IPS DF 4.7 (cell line): ENCODE results near the gene GNG7.
"Not testable (repeated sequence)": the region's sequence is repeated elsewhere in the genome, so short reads cannot be mapped to it uniquely, and the experiment has no call there.

Experiments used
- DNase-seq: peaks from one replicate; pipeline ENCODE4 v3.0.0-alpha.2; 2013; ENCODE audit warnings: low spot score; ENCODE audit errors: extremely low read depth

The GNG7 gene

DNA sequence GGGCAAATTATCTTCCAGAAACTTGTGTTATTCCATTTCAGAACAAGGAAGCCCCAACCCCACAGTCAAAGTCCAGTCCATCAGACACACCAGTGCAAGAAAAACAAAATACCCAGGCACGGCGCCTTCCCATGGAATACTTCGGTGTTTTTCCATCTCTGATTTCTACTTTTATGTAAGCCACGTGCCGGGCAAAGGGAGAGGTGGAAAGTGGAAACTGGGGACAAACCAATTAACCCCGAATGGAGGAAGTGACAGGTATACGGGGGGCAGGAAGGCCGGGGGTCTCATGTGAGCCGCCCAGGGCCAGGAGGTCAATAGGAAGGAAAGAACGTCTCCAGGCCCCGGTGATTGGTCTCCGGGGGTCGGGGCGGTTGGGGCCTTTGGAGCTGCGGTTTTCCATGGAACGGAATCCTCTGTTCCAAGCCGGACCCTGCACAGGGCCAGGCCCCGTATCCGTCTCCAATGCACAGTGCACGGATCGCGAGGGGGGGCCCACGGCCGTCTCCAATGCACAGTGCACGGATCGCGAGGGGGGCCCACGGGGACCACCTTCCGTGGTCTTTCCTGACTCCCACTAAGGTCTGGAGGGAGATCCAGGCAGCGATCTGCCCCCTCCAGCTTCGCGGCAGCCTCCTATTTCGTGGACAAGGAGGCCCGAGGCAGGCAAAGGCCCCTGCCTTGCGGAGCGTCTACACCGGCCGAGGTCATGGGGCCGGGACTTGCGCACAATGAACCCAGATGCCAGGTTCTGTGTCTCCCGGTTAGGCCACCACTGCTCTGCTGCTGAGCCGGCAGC is 146.9 kb downstream of the GNG7 start:
- DNase-seq: no peak

DNA sequence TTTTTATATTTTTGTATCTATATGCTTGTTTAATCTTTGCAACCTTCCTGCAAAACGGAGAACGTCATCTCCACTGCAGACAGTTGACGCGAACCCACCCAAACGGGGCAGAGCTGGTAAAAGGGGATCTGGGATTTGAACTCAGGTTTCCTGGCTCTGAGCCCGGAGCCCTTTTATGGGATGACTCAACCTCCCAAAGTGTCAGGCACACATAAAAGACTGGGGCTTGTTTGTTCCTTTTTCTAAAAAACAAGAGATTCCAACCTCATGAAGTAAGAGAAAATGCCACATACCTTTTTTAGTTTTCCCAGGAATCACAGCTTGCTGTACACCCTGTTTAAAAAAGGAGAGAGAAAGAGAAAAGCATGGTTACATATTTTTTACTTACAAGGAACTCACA is 147.6 kb downstream of the GNG7 start:
- no peak for DNase-seq

GRCh38 chr19:2553510-2553909 is 149.0 kb downstream of the GNG7 start:
- DNase-seq: no peak

GRCh38 chr19:2552859-2553258 is 149.6 kb downstream of the GNG7 start:
- DNase-seq: no peak

DNA sequence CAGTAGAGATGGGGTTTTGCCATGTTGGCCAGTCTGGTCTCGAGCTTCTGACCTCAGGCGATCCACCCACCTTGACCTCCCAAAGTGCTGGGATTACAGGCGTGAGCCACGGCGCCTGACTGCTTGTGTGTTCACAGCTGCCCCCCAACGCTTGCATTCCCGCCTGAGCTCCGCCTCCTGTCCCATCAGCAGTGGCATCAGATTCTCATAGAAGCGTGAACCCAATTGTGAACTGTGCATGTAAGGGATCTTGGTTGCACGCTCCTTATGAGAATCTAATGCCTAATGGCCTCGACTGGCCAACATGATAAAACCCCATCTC is 150.7 kb downstream of the GNG7 start:
- DNase-seq: no peak

GRCh38 chr19:2551172-2551863 is 151.2 kb downstream of the GNG7 start:
- DNase-seq: no peak

DNA sequence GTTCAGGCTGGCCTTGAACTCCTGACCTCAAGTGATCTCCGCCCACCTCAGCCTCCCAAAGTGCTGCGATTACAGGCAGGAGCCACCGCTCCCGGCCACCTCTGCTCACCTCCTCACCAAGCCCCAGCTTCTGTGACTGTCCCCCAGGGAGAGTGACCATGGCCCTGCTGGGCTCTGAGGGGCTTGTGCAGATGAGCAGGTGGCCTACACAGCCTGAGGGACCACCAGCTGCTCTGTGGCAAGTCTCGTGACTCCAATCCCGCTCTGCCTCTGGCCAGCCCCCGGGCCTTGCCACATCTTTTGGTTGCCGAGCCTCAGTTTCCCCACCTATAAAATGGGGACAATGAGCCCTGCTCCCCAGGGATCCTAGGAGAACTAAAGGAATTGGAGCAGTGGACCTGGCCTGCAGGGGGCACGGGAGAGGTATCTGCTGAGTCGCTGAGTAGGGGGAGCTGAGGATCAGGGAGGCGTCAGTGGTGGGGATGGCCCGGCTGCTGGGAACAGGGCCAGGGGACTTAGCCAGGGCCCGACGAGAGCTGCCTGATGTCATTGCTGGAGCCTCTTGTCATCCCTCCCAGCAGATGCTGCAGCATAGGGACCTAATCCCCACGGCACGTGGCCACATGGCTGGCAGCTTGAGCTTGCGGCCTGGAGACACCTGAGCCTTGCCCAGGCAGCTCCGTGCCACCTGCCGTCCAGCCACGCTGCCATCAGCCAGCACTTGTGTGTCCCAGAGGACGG is 151.9 kb downstream of the GNG7 start:
- DNase-seq: no peak

- DNase-seq: no peak
Observed at GRCh38 chr19:2549701-2550191, 152.7 kb downstream of the GNG7 start.

DNA sequence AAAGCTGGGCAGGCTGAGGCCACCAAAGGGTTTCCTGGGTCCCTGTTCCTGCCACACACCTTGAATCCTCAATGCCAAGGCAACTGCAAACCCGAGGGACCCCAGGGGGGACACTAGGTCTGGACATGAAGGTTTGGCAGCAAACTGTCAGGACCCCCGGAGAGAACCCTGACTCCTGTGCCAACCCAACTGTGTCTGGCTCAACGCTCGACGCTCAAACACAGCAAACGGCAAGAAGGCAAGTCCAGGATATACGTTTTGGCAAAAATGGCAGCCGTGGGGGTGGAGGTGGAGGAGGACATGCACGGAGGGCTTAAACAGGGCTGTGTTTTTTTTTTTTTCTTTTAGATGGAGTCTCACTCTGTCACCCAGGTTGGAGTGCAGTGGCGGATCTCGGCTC is 153.5 kb downstream of the GNG7 start:
- no peak for DNase-seq

- DNase-seq: no peak
Observed at GRCh38 chr19:2547721-2548120, 154.8 kb downstream of the GNG7 start.

DNA sequence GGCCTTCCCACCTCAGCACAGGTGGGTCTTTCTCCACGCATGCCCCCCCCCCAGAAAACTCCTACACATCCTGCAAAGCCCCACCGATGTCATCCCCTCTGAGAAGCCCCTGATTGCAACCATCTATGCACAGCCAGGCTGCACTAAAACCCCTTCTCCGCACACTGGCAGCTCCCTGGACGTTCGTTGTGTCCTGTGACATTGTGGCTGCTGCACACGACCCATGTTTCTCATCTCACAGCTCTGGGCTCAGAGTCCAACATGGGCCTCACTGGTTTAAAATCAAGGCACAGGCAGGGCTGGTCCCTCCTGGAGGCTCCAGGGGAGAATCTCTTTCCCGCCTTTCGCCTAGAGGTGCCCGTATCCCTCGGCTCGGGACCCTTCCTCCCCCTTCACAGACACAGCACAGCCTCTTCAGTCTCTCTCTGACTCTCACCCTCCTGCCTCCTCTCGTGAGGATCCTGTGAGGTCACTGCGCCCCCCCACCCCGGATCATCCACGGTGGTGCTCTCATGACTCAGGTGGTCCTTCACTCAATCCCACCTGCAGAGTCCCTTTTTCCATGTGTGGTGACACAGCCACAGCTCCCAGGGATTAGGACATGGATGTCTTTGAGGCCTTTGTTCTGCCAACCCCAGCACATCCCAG is 155.3 kb downstream of the GNG7 start:
- no peak for DNase-seq

GRCh38 chr19:2546128-2547032 is 156.1 kb downstream of the GNG7 start:
- no peak for DNase-seq

DNA sequence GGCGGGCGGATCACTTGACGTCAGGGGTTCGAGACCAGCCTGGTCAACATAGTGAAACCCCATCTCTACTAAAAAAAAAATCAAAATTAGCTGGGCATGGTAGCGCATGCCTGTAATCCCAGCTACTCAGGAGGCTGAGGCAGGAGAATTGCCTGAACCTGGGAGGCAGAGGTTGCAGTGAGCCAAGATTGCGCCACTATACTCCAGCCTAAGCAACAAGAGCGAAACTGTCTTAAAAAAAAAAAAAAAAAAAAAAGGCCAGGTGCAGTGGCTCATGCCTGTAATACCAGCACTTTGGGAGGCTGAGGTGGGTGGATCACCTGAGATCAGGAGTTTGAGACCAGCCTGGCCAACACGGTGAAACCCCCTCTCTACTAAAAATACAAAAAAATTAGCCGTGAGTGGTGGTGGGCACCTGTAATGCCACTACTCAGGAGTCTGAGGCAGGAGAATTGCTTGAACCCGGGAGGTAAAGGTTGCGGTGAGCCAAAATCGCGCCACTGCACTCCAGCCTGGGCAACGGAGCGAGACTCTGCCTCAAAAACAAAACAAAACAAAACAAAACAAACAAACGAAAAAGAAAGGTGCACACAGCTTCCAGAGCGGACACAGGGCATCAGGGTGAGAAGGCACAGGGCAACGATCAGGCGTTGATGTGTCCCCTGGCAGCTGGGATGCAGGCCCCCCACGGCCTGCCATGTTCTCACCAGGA is 156.9 kb downstream of the GNG7 start:
- not testable (repeated sequence) for DNase-seq

DNA sequence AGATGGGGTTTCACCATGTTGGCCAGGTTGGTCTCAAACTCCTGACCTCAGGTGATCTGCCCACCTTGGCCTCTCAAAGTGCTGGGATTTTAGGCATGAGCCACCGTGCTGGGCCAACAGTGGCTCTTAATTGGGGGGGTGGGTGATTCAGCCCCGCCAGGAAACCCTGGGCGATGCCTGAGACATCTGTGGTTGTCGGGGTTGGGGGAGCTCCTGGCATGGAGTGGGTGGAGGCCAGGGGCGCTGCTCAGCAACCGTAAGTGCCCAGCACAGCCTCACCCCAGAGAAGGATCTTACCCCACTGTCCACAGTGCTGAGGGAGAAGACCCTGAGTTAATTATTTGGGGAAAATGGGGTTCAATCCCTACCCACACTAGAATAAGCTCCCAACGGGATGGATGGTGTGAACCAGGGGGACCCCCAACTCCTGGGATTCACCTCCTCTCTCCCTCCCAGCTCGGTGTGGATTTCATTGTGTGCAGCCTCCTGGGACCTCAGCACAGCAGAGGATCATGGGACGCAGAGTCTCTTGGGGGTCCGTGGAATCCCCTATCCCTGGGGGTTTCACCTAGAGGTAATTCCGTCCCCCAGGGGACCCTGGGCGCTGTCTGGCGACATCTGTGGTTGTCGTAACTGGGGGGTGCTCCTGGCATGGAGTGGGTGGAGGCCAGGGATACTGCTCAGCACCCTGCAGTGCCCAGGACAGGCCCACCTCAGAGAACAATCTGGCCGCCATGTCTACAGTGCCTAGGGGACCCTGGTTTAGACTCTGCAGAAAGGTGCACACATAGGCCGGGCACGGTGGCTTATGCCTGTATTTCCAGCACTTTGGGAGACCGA is 157.7 kb downstream of the GNG7 start:
- no peak for DNase-seq

- DNase-seq: peak; percentile 56
Observed at GRCh38 chr19:2543463-2544442, 158.7 kb downstream of the GNG7 start.

DNA sequence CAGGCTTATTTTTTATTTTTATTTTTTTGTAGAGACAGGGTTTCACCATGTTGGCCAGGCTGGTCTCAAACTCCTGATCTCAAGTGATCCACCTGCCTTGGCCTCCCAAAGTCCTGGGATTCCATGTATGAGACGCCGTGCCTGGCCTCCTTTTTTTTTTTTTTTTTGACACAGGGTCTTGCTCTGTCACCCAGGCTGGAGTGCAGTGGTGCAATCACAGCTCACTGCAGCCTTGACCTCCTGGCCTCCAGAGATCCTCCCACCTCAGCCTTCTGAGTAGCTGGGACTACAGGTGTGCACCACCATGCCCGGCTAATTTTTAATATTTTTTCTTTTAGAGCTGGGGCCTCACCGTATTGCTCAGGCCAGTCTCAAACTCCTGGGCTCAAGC is 159.4 kb downstream of the GNG7 start:
- DNase-seq: not testable (repeated sequence)

DNA sequence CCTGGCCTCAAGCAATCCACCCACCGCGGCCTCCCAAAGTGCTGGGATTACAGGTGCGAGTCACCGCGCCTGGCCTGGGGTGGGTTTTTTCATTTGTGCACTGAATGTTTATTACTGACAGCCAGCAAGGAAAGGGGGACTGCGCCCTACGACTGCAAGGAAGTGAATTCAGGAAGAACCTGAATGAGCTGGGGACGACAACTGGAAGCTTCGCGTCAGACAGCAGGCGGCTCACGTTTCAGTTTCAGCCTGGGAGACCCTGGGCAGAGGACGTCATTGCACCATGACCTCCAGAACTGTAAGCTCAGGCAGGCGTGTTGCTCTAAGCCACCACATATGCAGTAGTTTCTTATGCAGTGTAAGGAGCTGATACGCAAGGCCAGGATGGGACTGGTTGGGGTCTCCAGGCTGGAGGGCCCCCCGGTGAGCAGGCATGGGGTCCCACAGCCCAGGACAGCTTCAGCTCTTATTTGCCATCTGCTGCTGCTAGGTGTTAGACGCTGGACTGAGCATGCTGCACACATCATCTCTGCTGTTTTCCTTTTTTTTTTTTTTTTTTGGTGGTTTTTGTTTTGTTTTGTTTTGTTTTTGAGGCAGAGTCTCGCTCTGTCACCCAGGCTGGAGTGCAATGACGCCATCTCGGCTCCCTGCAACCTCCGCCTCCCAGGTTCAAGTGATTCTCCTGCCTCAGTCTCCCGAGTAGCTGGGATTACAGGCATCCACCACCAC is 160.0 kb downstream of the GNG7 start:
- DNase-seq: no peak
